ENCODE results near the gene RASGRP4.
A peak's percentile ranks its signal among the peaks of the same experiment; 100 is the strongest.
"Not testable (repeated sequence)": the region's sequence is repeated elsewhere in the genome, so short reads cannot be mapped to it uniquely, and the experiment has no call there.

The RASGRP4 gene

DNA sequence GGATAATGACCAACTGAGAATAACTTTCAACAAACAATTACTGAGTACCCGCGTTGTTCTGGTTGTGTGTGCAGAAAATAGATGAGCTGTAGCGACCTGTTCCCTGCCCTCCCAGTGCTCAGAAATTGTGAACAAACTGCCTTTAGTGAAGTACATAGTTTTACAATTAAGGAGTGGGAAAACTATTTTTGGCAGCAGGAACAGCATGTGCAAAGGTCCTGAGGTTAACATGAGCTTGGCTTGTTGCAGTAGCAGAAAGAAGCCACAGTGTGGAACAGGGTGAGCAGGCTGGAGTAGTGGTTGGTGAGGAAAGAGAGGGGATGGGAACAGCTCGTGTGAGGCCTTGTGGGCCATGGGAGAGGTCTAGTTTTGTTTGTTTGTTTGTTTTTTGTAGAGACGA, 23.5 kb upstream of the RASGRP4 start:
- H3K4me3 ChIP-seq (ENCODE audit: low read depth, low read length): no peak overlapping the region

DNA sequence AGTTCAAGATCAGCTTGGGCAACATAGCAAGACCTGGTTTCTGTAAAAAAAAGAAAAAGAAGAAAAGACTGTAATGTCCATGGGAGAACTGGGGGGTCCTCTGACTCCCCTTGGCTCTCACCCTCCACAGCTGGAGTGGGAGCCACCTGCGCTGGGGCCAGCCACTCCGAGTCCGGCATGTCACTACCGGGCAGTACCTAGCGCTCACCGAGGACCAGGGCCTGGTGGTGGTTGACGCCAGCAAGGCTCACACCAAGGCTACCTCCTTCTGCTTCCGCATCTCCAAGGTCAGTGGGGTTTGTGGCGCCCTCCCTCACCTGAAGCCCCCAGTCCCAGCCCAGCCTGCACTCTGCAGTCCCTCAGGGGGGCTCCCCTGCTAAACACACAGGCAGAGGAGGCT, 22.2 kb upstream of the RASGRP4 start:
- no peak overlapping the region for H3K4me3 ChIP-seq (ENCODE audit: low read depth, low read length)

- H3K4me3 ChIP-seq (ENCODE audit: low read depth, low read length): no peak overlapping the region
Observed at GRCh38 chr19:38445362-38445761, 19.3 kb upstream of the RASGRP4 start.

DNA sequence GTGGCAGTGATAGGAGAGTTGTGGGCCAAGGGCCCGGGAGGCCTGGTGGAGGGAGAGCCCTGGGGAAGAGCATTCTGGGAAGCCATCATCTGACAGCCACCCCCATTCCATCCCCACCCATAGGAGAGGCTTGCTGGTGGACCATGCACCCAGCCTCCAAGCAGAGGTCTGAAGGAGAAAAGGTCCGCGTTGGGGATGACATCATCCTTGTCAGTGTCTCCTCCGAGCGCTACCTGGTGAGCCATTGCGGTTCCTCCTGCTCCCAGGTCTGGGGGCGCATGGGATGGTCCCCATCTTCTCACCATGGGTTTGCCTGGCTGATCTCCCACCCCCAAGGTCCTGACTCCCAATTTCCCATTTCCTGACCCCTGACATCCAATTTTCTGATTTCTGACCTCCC, 18.0 kb upstream of the RASGRP4 start:
- H3K4me3 ChIP-seq (ENCODE audit: low read depth, low read length): no peak overlapping the region

- no peak overlapping the region for H3K4me3 ChIP-seq (ENCODE audit: low read depth, low read length)
Observed at GRCh38 chr19:38443458-38443999, 17.5 kb upstream of the RASGRP4 start.

- H3K4me3 ChIP-seq (ENCODE audit: low read depth, low read length): no peak overlapping the region
Observed at GRCh38 chr19:38442736-38443135, 16.7 kb upstream of the RASGRP4 start.

DNA sequence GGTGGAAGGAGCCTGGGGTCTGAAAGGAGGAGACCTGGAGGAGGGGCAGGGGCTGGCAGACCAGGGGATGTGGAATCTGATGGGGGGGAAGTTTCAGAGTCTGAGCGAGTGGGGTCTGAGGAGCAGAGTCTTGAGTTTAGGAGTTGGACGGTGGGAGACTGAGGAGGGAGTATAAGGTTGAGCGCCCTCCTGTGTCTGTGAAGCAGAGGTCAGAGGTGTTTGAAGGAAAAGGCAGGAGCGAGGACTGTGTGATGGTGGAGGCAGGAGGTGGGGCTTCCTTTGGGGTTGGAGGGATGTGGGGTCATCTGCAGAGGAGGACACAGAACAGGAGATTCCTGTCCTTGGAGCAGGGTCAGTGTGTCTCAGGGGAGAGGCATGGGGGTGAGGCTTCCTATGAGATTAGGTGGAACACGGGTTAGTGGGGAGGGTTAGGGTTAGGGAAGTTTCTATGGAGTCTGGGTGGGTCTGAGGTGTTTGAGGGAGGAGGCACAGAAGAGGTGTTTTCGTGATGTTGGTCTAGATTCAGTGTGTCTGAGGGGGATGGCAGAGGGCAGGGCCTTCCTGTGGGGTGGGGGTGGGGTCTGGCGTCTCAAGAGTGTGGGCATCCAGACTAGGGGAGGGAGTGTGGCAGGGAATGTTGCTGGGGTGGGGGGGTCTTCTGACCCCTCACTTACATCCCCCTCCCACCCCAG, 15.8 kb upstream of the RASGRP4 start:
- no peak overlapping the region for H3K4me3 ChIP-seq (ENCODE audit: low read depth, low read length)

DNA sequence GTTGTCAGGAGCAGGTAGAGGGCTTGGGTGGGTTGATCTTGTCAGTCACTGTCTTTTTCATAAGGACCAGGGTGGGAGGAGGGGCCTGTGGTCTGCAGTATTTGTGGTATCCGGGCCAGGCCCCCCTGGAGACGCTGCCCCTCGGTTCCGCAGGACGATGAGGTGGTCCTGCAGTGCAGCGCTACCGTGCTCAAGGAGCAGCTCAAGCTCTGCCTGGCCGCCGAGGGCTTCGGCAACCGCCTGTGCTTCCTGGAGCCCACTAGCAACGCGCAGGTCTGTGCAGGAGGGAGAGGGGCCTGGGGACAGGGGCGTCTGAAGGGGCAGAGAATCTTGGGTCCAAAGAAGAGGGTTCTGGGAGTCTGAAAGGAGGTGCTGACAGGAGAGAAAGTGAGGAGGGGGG, 14.6 kb upstream of the RASGRP4 start:
- H3K4me3 ChIP-seq (ENCODE audit: low read depth, low read length): no peak overlapping the region

DNA sequence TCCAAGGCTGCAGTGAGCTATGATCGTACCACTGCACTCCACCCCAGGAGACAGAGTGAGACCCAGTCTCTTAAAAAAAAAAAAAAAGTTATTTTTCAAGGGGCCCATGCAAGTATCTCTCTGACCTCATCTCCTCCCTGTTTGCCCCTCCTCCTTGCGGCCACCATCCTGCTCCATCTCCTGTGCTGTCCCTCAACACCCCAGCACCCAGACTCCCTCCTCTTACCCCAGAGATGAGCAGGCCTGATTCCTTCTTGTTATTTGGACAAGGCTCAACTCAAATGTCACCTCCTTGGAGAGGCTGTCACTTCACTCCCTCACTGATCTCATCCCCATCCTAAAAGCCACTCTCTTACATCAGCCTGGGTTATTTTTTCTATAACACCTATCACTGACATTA, 11.9 kb upstream of the RASGRP4 start:
- H3K4me3 ChIP-seq (ENCODE audit: low read depth, low read length): no peak overlapping the region

- no peak overlapping the region for H3K4me3 ChIP-seq (ENCODE audit: low read depth, low read length)
Observed at GRCh38 chr19:38437295-38437694, 11.3 kb upstream of the RASGRP4 start.

DNA sequence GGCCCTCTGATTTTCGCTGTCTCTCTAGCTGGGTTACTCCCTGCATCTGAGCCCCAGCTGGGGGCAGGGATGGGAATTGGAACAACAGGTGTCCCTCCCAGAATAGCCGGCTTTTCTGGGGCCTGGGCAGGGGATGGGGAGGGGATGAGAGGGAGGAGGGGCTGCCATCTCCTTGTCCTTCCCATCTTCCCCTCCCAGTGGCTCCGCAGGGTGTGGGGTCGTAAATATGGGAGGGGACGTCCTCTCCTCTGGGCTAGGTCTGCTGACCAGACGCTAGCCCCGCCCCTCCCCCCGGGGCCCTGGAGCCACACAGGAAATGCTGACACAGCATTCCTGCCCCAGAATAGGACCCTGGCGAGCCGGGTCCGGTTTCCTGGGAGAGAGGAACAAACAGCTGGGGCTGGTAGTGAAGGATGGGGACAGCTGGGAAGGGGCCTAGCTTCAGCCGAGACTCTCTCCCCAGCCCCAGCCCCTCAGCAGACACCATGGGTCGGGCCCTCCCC, 8.6 kb upstream of the RASGRP4 start:
- H3K4me3 ChIP-seq (ENCODE audit: low read depth, low read length): no peak overlapping the region

GRCh38 chr19:38433268-38433733, 7.3 kb upstream of the RASGRP4 start, which contains the start of gene RYR1:
RYR1 (plus strand) TSS chr19:38433691; CDS start chr19:38433830, 139 bp downstream.
- peak within 1 kb of the TSS; percentile 58 for H3K4me3 ChIP-seq (ENCODE audit: low read depth, low read length)

DNA sequence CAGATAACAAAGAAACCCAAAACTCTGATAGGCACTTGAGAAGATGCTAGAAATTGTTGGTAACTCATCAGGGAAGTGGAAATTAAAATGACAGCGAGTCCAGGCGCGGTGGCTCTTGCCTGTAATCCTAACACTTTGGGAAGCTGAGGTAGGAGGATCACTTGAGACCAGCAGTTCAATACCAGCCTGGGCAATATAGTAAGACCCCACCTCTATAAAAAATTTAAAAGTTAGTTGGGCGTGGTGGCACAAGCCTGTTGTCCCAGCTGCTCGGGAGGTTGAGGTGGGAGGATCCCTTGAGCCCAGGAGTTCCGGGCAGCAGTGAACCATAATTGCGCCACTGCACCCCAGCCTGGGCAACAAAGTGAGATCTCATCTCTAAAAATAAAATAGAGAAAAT, 4.9 kb upstream of the RASGRP4 start:
- H3K4me3 ChIP-seq (ENCODE audit: low read depth, low read length): no peak overlapping the region

GRCh38 chr19:38429811-38430156, 3.8 kb upstream of the RASGRP4 start:
- no peak overlapping the region for H3K4me3 ChIP-seq (ENCODE audit: low read depth, low read length)

GRCh38 chr19:38429055-38429810, 3.2 kb upstream of the RASGRP4 start:
- H3K4me3 ChIP-seq (ENCODE audit: low read depth, low read length): no peak overlapping the region

- H3K4me3 ChIP-seq (ENCODE audit: low read depth, low read length): not testable (repeated sequence)
Observed at GRCh38 chr19:38427035-38427677, 1.1 kb upstream of the RASGRP4 start.

DNA sequence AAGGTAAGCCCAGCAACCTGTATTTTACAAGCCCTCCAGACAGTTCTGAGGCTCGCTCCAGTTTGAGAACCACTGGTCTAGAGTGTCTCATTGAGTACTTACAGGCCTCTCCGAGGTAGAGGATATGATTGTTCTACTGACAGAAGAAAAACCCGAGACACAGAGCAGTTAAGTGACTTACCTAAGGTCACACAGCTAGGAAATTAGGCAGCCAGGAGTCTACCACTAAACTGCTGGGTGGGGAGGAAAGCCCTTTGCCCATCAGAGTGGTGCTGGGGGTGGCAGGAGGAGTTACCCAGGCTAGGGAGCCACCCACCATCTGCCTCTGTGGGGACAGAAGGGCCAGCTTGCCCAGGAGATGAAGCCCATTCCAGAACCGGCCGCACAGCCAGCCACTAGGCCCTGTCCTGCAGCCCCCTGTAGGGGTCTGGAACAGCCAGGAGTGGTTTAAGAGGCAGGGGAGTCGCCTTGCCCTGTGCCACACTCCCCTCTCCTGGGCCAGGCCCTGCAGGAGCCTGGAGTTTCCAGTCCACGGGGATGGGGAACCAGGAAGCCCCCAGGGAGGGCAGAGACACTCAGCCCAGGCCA, 703 bp downstream of the RASGRP4 start:
- H3K4me3 ChIP-seq (ENCODE audit: low read depth, low read length): no peak overlapping the region

DNA sequence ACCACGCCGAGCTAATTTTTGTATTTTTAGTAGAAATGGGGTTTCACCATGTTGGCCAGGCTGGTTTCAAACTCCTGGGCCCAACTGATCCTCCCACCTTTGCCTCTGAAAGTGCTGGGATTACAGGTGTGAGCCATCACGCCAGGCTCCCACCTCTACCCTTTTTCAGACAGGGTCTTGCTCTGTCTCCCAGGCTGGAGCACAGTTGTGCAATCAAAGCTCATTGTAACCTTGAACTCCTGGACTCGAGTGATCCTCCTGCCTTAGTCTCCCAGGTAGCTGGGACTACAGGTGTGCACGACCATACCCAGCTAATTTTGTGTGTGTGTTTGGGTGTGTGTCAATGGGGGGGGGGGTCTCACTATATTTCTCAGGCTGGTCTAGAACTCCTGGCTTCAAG, 1.7 kb downstream of the RASGRP4 start:
- H3K4me3 ChIP-seq (ENCODE audit: low read depth, low read length): no peak overlapping the region

GRCh38 chr19:38422438-38422837, 3.6 kb downstream of the RASGRP4 start:
- H3K4me3 ChIP-seq (ENCODE audit: low read depth, low read length): no peak overlapping the region

GRCh38 chr19:38421856-38422255, 4.2 kb downstream of the RASGRP4 start:
- H3K4me3 ChIP-seq (ENCODE audit: low read depth, low read length): no peak overlapping the region

DNA sequence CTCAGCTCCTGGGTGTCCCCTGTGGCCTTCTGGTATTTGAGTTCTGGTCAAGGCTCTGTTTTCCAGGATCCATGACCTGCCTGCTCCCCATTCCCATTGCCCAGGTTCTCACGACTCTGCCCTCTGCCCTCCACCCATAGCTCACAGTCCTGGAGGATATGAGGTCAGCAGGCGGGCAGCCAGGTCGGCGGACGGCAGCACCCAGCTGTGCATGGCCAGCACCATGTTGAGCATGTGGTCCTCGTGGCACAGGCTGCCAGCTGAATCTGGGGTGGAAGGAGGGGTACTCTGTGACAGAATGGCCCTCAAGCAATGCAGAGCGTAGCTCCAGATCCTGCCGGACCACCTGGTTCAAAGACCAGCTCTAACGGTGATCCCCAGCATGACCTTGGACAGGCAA, 5.1 kb downstream of the RASGRP4 start:
- no peak overlapping the region for H3K4me3 ChIP-seq (ENCODE audit: low read depth, low read length)

Data from iPS-11a (cell line).